Mesendoderm (in vitro differentiated cells): ENCODE results near the gene HBM.
"Not testable (repeated sequence)": the region's sequence is repeated elsewhere in the genome, so short reads cannot be mapped to it uniquely, and the experiment has no call there.

ENCODE experiments used
- DNase-seq: peaks from one replicate; pipeline ENCODE4 v3.0.0; 2013
- H2AK5ac ChIP-seq: 2 replicates; pipeline ENCODE4 v1.6.1; 2013; ENCODE audit warnings: low read length, inconsistent platforms
- H2BK120ac ChIP-seq: 2 replicates; pipeline ENCODE4 v1.6.1; 2013; ENCODE audit warnings: low read depth, mild to moderate bottlenecking, low read length, moderate library complexity, mixed read lengths
- H2BK15ac ChIP-seq: replicated peaks from 2 replicates; pipeline ENCODE4 v1.6.1; 2013; ENCODE audit warnings: low read depth, mild to moderate bottlenecking, moderate library complexity
- H2BK5ac ChIP-seq: 2 replicates; pipeline ENCODE4 v1.6.1; 2013; ENCODE audit warnings: low read length, inconsistent platforms
- H3K18ac ChIP-seq: 2 replicates; pipeline ENCODE4 v1.6.1; 2013; ENCODE audit warnings: mild to moderate bottlenecking, low read length, mixed read lengths
- H3K23ac ChIP-seq: one replicate; pipeline ENCODE4 v1.6.1; 2013; ENCODE audit warnings: low read length
- H3K27ac ChIP-seq: 2 replicates; pipeline ENCODE4 v1.5.1; 2013; ENCODE audit warnings: low read depth, mild to moderate bottlenecking, inconsistent platforms, low read length, moderate library complexity
- H3K27me3 ChIP-seq: 2 replicates; pipeline ENCODE4 v1.6.1; 2013; ENCODE audit warnings: low read length, control low read depth, mild to moderate bottlenecking, inconsistent platforms; ENCODE audit not compliant: insufficient read depth, poor library complexity
- H3K36me3 ChIP-seq: 2 replicates; pipeline ENCODE4 v1.6.1; 2013; ENCODE audit warnings: low read length, inconsistent platforms; ENCODE audit not compliant: control insufficient read depth, insufficient read depth
- H3K4ac ChIP-seq: one replicate; pipeline ENCODE4 v1.6.1; 2013; ENCODE audit warnings: low read depth, mild to moderate bottlenecking, low read length, moderate library complexity
- H3K4me1 ChIP-seq: 2 replicates; pipeline ENCODE4 v1.6.1; 2013; ENCODE audit warnings: low read depth, low read length, inconsistent platforms; ENCODE audit not compliant: control insufficient read depth
- H3K4me2 ChIP-seq: 2 replicates; pipeline ENCODE4 v1.6.1; 2013; ENCODE audit warnings: low read length
- H3K4me3 ChIP-seq: 2 replicates; pipeline ENCODE4 v1.5.1; 2013; ENCODE audit warnings: mild to moderate bottlenecking, low read length
- H3K56ac ChIP-seq: one replicate; pipeline ENCODE4 v1.6.1; 2013; ENCODE audit warnings: low read length
- H3K79me1 ChIP-seq: 2 replicates; pipeline ENCODE4 v1.6.1; 2013; ENCODE audit warnings: low read length, inconsistent platforms
- H3K79me2 ChIP-seq: 2 replicates; pipeline ENCODE4 v1.6.1; 2013; ENCODE audit warnings: mild to moderate bottlenecking, low read length; ENCODE audit not compliant: control insufficient read depth, insufficient read depth
- H3K9ac ChIP-seq: 2 replicates; pipeline ENCODE4 v1.6.1; 2013; ENCODE audit warnings: low read length, inconsistent platforms
- H4K5ac ChIP-seq: one replicate; pipeline ENCODE4 v1.6.1; 2013; ENCODE audit warnings: low read length
- H4K8ac ChIP-seq: one replicate; pipeline ENCODE4 v1.6.1; 2013; ENCODE audit warnings: low read depth, mild to moderate bottlenecking, control low read depth, low read length, moderate library complexity
- WGBS: extraction: QIAGEN DNeasy Blood & Tissue Kit; methylation state at CpG from one replicate; pipeline ENCODE4 v1.1.7; 2013; ENCODE audit warnings: low lambda C conversion rate, missing lambda C conversion rate; ENCODE audit not compliant: insufficient coverage; ENCODE audit errors: extremely low coverage; 5-methylcytosine and 5-hydroxymethylcytosine counted together

HBM gene

DNA sequence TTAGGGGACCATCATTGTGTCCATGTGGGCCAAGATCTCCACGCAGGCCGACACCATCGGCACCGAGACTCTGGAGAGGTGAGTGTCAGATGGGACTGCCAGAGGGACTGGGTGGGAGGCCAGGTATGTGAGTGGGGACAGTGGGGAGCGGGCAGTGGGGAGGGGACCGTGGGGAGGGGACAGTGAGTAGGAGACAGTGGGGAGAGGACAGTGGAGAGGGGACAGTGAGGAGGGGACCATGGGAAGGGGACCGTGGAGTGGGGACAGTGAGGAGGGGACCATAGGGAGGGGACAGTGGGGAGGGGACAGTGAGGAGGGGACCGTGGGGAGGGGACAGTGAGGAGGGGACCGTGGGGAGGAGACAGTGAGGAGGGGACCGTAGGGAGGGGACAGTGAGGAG is 2.6 kb upstream of the HBM start:
- H2BK120ac ChIP-seq, DNase-seq: not testable (repeated sequence)

DNA sequence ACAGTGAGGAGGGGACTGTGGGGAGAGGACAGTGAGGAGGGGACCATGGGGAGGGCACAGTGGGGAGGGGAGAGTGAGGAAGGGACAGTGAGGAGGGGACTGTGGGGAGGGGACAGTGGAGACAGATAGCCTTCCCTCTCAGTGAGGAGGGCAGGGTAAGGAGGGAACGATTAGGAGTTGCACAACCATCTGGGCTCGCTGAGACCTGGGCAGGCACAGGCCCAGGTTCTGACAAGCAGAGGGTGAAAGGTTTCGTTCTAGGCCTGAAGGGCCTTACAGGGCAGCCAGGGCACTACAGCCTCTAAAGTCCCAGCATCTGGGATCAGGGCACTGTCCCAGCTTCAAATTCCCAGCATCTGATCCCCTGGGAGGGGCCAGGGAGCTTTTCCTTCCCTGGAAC is 2.1 kb upstream of the HBM start:
- H3K79me2 ChIP-seq, H3K18ac ChIP-seq, H3K9ac ChIP-seq, H3K4me3 ChIP-seq, H3K27ac ChIP-seq, H2AK5ac ChIP-seq, H4K8ac ChIP-seq, H2BK120ac ChIP-seq, H3K23ac ChIP-seq, H2BK5ac ChIP-seq, H4K5ac ChIP-seq, H3K36me3 ChIP-seq, H3K4me1 ChIP-seq, H3K4me2 ChIP-seq, H3K4ac ChIP-seq, H3K56ac ChIP-seq, H3K79me1 ChIP-seq, DNase-seq, H2BK15ac ChIP-seq: not testable (repeated sequence)
- H3K27me3 ChIP-seq: peaks cover 31% of the 10 kb centered on the region
- no CpG with 5 or more reads among the region's 3 CpGs for WGBS

More for the DNA sequence above, 2.6 kb upstream of the HBM start:
- not testable (repeated sequence) for H3K79me1 ChIP-seq, H2AK5ac ChIP-seq, H3K4me1 ChIP-seq, H3K27ac ChIP-seq, H3K9ac ChIP-seq, H3K23ac ChIP-seq, H2BK15ac ChIP-seq, H3K36me3 ChIP-seq, H3K4me3 ChIP-seq, H3K4ac ChIP-seq, H3K56ac ChIP-seq, H2BK5ac ChIP-seq, H4K8ac ChIP-seq, H3K79me2 ChIP-seq, H3K4me2 ChIP-seq, H3K18ac ChIP-seq, H4K5ac ChIP-seq
- WGBS: no CpG with 5 or more reads among the region's 10 CpGs
- H3K27me3 ChIP-seq: peaks cover 27% of the 10 kb centered on the region

DNA sequence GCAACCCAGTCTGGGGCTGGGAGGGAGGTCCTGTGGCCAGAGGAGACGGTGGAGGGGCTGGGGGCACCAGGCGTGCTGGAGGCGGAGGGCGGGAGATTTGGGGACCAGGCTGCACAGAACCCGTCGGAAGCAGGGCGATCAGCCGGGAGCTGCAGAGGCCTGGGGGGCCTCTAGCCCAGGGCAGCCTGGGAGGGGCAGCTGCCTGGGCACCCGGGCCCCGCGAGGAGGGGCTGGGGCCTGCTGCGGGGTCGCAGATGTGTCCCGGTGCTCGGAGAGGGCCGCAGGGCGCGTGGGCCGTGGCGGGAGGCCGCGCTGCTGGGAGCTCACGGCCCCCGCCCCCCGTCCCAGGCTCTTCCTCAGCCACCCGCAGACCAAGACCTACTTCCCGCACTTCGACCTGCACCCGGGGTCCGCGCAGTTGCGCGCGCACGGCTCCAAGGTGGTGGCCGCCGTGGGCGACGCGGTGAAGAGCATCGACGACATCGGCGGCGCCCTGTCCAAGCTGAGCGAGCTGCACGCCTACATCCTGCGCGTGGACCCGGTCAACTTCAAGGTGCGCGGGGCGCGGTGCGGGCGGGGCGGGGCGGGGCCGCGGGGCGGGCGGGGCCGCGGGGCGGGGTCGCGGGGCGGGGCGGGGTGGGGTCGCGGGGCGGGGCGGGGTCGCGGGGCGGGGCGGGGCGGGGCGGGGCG is 1.5 kb upstream of the HBM start:
- H3K56ac ChIP-seq, H4K5ac ChIP-seq, H3K79me2 ChIP-seq: not testable (repeated sequence)

DNA sequence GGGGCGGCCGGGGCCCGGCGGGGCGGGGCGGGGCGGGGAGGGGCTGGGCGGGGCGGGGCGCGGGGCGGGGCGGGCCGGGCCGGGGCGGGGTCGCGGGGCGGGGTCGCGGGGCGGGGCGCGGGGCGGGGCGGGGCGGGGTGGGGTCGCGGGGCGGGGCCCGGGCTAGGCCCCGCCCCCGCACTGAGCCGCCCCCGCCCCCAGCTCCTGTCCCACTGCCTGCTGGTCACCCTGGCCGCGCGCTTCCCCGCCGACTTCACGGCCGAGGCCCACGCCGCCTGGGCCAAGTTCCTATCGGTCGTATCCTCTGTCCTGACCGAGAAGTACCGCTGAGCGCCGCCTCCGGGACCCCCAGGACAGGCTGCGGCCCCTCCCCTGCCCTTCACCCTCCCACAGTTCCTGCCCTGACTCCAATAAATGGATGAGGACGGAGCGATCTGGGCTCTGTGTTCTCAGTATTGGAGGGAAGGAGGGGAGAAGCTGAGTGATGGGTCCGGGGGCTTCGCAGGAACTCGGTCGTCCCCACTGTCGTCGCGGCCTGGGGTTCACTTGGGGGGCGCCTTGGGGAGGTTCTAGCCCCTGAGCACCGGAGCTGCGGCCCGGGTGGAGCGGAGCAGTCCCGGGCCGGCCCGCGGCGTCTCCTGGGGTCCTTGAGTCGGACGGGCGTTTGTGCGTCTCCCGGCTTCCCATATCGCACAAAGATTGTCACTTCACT is 795 bp upstream of the HBM start:
- no CpG with 5 or more reads among the region's 77 CpGs for WGBS
- H4K5ac ChIP-seq: no peak overlapping the region
- peaks cover 31% of the 10 kb centered on the region for H3K27me3 ChIP-seq
- H4K8ac ChIP-seq: no peak overlapping the region
- H2BK15ac ChIP-seq: no peak overlapping the region
- H3K27ac ChIP-seq: no peak overlapping the region
- no peak overlapping the region for H3K4ac ChIP-seq
- no peak overlapping the region for H2BK120ac ChIP-seq
- no peak overlapping the region for H3K9ac ChIP-seq
- H3K79me1 ChIP-seq: no peaks in the 10 kb centered on the region
- no peak overlapping the region for H2BK5ac ChIP-seq
- no peak overlapping the region for H3K56ac ChIP-seq
- no peak overlapping the region for H3K4me3 ChIP-seq
- H3K79me2 ChIP-seq: no peaks in the 10 kb centered on the region
- no peak overlapping the region for H2AK5ac ChIP-seq
- no peak overlapping the region for H3K23ac ChIP-seq
- DNase-seq: peak; percentile 44
- H3K4me1 ChIP-seq: no peaks in the 10 kb centered on the region
- H3K36me3 ChIP-seq: no peaks in the 10 kb centered on the region
- no peak overlapping the region for H3K18ac ChIP-seq
- peak overlapping the region; percentile 14 for H3K4me2 ChIP-seq

More for the DNA sequence above, 1.5 kb upstream of the HBM start:
- H3K23ac ChIP-seq, H3K79me1 ChIP-seq, H3K27ac ChIP-seq, H3K36me3 ChIP-seq, H2BK5ac ChIP-seq, H3K4me2 ChIP-seq, H3K18ac ChIP-seq, H3K4me1 ChIP-seq, H3K9ac ChIP-seq, H3K4ac ChIP-seq, H2BK15ac ChIP-seq, H2AK5ac ChIP-seq, H4K8ac ChIP-seq, DNase-seq, H3K4me3 ChIP-seq, H2BK120ac ChIP-seq: not testable (repeated sequence)
- WGBS: no CpG with 5 or more reads among the region's 80 CpGs
- peaks cover 31% of the 10 kb centered on the region for H3K27me3 ChIP-seq

DNA sequence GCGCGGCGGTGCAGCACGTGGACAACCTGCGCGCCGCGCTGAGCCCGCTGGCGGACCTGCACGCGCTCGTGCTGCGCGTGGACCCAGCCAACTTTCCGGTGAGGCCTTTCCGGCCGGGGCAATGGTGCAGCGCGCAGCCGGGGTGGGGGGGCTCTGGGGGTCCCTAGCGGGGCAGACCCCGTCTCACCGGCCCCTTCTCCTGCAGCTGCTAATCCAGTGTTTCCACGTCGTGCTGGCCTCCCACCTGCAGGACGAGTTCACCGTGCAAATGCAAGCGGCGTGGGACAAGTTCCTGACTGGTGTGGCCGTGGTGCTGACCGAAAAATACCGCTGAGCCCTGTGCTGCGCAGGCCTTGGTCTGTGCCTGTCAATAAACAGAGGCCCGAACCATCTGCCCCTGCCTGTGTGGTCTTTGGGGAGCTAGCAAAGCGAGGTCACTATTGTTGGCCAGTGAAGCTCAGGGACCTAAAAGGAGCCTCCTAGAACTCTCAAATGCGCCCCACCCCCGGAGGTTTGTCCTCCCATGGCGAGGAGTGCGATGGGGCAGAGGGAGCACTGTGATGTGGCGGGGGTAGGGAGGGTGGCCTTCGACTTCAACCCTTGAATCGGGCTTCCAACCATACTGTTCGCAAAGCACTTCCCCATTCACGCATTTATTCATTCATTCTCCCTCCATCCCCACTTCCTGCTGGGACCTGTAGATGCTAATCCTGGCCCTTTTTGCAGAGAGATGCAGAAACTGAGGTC is 770 bp downstream of the HBM start:
- H2AK5ac ChIP-seq: no peak overlapping the region
- H3K4me1 ChIP-seq: no peaks in the 10 kb centered on the region
- H3K36me3 ChIP-seq: no peaks in the 10 kb centered on the region
- no peak overlapping the region for H3K4ac ChIP-seq
- H3K27me3 ChIP-seq: peaks cover 36% of the 10 kb centered on the region
- no peak overlapping the region for H4K8ac ChIP-seq
- no peaks in the 10 kb centered on the region for H3K79me2 ChIP-seq
- H3K56ac ChIP-seq: no peak overlapping the region
- H3K27ac ChIP-seq: no peak overlapping the region
- no CpG with 5 or more reads among the region's 45 CpGs for WGBS
- H3K23ac ChIP-seq: no peak overlapping the region
- H3K79me1 ChIP-seq: no peaks in the 10 kb centered on the region
- H2BK5ac ChIP-seq: no peak overlapping the region
- no peak overlapping the region for H3K4me2 ChIP-seq
- H2BK15ac ChIP-seq: no peak overlapping the region
- H3K9ac ChIP-seq: no peak overlapping the region
- no peak overlapping the region for H3K18ac ChIP-seq
- no peak overlapping the region for H4K5ac ChIP-seq
- H2BK120ac ChIP-seq: no peak overlapping the region
- no peak overlapping the region for H3K4me3 ChIP-seq
- no peak for DNase-seq
